ENCODE data around the gene VWF.

DNA sequence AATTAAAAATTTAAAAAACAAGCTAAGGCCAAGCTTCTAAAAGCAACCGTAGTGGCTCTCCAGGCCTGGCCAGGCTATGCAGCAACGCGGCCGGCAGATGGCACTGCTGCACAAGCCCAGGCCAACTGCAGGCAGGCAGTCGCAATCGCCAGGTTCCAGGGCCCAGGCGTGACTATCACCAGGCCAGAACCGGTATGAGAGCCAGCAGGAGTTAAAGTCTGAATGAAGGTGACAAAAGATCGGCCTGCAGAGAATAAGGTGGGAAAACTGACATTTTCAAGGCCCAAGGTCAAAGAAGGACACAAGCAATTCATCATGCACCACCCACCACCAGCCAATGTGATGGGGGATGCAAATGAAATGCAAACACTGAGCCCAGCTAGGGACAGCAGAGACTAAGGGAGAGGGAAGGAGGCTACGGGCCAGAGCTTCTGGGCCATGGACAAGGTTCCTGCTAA lies 135.8 kb downstream of the VWF start:
- TF ChIP-seq, protein P1, sequence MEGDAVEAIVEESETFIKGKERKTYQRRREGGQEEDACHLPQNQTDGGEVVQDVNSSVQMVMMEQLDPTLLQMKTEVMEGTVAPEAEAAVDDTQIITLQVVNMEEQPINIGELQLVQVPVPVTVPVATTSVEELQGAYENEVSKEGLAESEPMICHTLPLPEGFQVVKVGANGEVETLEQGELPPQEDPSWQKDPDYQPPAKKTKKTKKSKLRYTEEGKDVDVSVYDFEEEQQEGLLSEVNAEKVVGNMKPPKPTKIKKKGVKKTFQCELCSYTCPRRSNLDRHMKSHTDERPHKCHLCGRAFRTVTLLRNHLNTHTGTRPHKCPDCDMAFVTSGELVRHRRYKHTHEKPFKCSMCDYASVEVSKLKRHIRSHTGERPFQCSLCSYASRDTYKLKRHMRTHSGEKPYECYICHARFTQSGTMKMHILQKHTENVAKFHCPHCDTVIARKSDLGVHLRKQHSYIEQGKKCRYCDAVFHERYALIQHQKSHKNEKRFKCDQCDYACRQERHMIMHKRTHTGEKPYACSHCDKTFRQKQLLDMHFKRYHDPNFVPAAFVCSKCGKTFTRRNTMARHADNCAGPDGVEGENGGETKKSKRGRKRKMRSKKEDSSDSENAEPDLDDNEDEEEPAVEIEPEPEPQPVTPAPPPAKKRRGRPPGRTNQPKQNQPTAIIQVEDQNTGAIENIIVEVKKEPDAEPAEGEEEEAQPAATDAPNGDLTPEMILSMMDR (IDR thresholded peaks at IDR 0.05): peak; percentile 82 to 95 (median 92)
- no peak for TF ChIP-seq EP300 (IDR thresholded peaks at IDR 0.05)

Measured in sigmoid colon (tissue), 4 donors.